Pancreas (tissue), 10 donors: ENCODE data around the gene OTUD5. TPM values are rescaled to one million over a fixed set of nuclear protein-coding genes. Genes with fewer than 3 reads are reported as not detected.

ENCODE experiments used
- ATAC-seq, 4 donors: fragments of 200-7000 bp; cut with Tn5 transposase; one replicate each; pipeline versions ENCODE4 v1.8.0 to v1.9.1; 2020; ENCODE audit warnings: mild to moderate bottlenecking in 4 of 4, moderate library complexity in 4 of 4
- DNase-seq, 6 donors: peaks; one replicate each; pipeline ENCODE4 v3.0.0-alpha.2; 2020
- FAIRE-seq: peaks from 2 replicates; lab custom pipeline; 2012; peaks lifted over from hg19 to GRCh38; lab: Jason Lieb, UNC
- H3K27ac ChIP-seq, 4 donors: fragments of 200-600 bp; sonication (generic); 1 replicate in 3 of 4; 2 replicates in 1 of 4; pipeline versions ENCODE4 v1.5.0 to v1.8.0; 2020
- H3K27me3 ChIP-seq, 4 donors: fragments of 200-600 bp; one replicate each; pipeline ENCODE4 v1.8.0; 2021
- H3K36me3 ChIP-seq, 3 donors: fragments of 200-600 bp; sonication (generic) in 1 of 3; one replicate each; pipeline versions ENCODE4 v1.5.0 to v1.8.0; 2020 to 2021
- H3K4me1 ChIP-seq, 3 donors: fragments of 200-600 bp; one replicate each; pipeline ENCODE4 v1.8.0; 2021
- H3K4me3 ChIP-seq, 4 donors: fragments of 200-600 bp; sonication (generic) in 2 of 4; one replicate each; pipeline versions ENCODE4 v1.5.0 to v1.8.0; 2020 to 2021
- H3K9me3 ChIP-seq, 4 donors: fragments of 200-600 bp; one replicate each; pipeline ENCODE4 v1.8.0; 2021
- WGBS, 2 donors: extraction: QIAGEN DNeasy Blood & Tissue Kit; methylation state at CpG; one replicate each; pipeline ENCODE4 v1.1.7; 2013; 5-methylcytosine and 5-hydroxymethylcytosine counted together
- intact Hi-C, 3 donors: fragments of 100-400 bp; cut with DNase I; formaldehyde crosslinking; loops; one replicate each; pipeline versions ENCODE4 v1.11.1 to v1.14.2; 2022
- polyA plus RNA-seq, 2 donors: library from polyadenylated mRNA; stranded (reverse); fragments of 200-250 nt; gene quantifications; one replicate each; pipeline ENCODE4 v1.2.3, GENCODE V29; 2013
- total RNA-seq, 6 donors: library from RNA; stranded (reverse); fragmentation: NEBNext Ultra II Directional in 4 of 6; extraction: Animal tissue kit (Norgen Biotek cat#: 25700) in 4 of 6; gene quantifications; one replicate each; pipeline versions ENCODE4 v1.2.1 to v1.2.4, GENCODE V29; 2021 to 2023
- TF ChIP-seq, protein P1 (sequence below), 4 donors: fragments of 200-600 bp; sonication (generic) in 3 of 4; IDR thresholded peaks; one replicate each; pipeline versions ENCODE4 v1.5.0 to v1.8.0; 2021; ENCODE audit warnings: antibody characterized with exemption in 4 of 4
- donor health status: healthy with polysubstance abuse.
- donor health status: DM: no; HTN: no; CAD: no; lungs with moderate emphysema.
- donor health status: DM: no; HTN: no; CAD: no.
- donor health status: control.
- donor health status: control.
- donor health status: Bipolar disorder and iron deficiency.
- donor health status: DM: yes; HTN: yes; CAD: no.
- donor health status: DM: no; HTN: no; CAD: no.
- donor health status: DM: no; HTN: no; CAD: no.
- donor health status: DM: yes; HTN: yes; CAD: no.

OTUD5 gene
- total and polyA plus RNA-seq, 8 donors: 14.2 to 34.3 (median 19.3) TPM

DNA sequence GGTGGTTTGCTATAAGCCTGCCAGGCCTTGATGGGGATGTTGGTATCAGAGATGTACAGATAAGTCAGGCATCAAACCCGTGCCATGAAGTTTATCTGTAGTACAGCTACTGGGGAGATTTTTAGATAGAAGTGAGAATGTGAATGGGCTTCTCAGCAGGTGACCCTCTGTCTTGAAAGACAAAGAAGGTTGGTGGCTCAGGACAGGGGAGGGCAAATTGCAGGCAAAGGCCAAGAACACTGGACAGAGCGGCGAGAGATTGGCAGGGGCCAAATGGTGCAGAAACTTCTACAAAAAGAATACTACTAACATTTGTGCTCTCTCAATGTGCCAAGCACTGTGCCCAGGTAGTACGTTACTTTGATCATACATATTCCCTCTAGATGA, 36.7 kb downstream of the OTUD5 start:
- 68 to 83% methylated on average over 4 of the region's 4 CpGs for WGBS, 2 donors
- H3K27ac ChIP-seq: no peak overlapping the region
- no peak overlapping the region for H3K4me3 ChIP-seq
- FAIRE-seq: no peak
- peaks cover 0 to 4% (median 0%) of the 10 kb centered on the region in 4 donors for H3K27me3 ChIP-seq
- TF ChIP-seq, protein P1, sequence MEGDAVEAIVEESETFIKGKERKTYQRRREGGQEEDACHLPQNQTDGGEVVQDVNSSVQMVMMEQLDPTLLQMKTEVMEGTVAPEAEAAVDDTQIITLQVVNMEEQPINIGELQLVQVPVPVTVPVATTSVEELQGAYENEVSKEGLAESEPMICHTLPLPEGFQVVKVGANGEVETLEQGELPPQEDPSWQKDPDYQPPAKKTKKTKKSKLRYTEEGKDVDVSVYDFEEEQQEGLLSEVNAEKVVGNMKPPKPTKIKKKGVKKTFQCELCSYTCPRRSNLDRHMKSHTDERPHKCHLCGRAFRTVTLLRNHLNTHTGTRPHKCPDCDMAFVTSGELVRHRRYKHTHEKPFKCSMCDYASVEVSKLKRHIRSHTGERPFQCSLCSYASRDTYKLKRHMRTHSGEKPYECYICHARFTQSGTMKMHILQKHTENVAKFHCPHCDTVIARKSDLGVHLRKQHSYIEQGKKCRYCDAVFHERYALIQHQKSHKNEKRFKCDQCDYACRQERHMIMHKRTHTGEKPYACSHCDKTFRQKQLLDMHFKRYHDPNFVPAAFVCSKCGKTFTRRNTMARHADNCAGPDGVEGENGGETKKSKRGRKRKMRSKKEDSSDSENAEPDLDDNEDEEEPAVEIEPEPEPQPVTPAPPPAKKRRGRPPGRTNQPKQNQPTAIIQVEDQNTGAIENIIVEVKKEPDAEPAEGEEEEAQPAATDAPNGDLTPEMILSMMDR (IDR thresholded peaks at IDR 0.05): no peak
- H3K36me3 ChIP-seq: no peaks in the 10 kb centered on the region
- no peak for ATAC-seq
- no peaks in the 10 kb centered on the region for H3K9me3 ChIP-seq
- intact Hi-C loops: no loop called here
- no peak for DNase-seq
- no peaks in the 10 kb centered on the region for H3K4me1 ChIP-seq

DNA sequence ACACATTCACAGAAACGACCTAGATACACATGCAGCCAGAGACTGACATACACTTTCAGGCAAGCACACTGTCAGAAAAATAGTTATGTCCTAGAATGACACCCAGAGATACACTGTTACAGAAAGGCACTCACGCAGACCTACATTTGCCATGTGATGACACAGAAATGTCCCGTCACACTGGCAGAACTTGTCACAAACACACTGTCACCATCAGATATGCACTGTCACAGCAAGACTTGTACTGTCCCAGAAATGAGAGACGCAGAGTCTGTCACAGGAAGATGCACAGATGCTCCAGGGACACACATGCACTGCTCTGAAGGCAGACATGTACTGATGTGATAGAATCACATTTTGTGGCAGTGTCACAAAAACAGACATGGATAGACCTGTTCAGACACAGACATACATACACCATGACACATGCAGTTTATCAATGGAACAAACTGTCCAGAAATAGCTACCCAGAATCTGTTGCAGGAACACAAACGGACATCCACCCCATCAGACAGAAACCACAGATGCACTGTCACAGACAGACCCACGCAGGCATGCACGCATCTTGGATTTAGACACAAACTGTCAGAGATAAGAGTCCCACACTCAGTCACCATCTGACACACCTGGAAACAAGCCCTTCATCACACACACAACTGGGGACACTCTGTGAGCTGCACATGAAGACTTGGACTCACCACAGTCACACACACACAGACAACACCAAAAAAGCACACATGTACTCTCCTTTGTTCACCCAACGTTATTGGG, 37.3 kb downstream of the OTUD5 start:
- intact Hi-C loops: no loop called here

DNA sequence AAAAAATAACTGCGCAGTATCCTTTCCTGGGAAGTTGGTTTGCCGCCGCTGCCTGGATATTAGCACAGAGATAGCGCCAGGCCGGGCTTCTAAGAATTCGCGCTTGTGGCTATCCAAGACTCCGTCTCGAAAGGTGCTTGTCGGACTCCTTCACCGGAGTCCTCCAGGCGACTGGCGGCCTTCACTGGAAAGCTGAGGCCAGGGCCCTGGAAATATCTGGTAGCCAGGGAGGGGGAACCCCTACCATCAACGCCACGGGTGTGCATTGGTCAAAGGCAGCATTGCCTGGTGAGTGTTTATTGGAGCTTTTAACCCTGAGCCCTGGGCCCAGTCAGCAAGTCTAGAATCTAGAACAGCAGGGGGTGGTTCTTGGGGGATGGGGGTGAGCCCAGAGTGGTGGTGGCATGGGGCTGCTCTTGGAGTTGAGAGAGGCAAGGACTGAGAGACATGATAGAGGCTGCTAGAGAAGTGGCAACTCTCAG, 38.0 kb downstream of the OTUD5 start:
- 1 to 33% methylated on average over 15 of the region's 15 CpGs for WGBS, 2 donors

More for the DNA sequence above, 37.3 kb downstream of the OTUD5 start:
- H3K4me1 ChIP-seq: no peaks in the 10 kb centered on the region
- H3K4me3 ChIP-seq: no peak overlapping the region
- WGBS, 2 donors: 46 to 51% methylated on average over 8 of the region's 8 CpGs
- FAIRE-seq (no peak), DNase-seq (no peak), ATAC-seq (no peak)
- H3K27me3 ChIP-seq: peaks cover 0 to 4% (median 0%) of the 10 kb centered on the region in 4 donors
- H3K9me3 ChIP-seq: no peaks in the 10 kb centered on the region
- H3K27ac ChIP-seq: no peak overlapping the region
- H3K36me3 ChIP-seq: no peaks in the 10 kb centered on the region
- TF ChIP-seq, protein P1 (IDR thresholded peaks at IDR 0.05): no peak

DNA sequence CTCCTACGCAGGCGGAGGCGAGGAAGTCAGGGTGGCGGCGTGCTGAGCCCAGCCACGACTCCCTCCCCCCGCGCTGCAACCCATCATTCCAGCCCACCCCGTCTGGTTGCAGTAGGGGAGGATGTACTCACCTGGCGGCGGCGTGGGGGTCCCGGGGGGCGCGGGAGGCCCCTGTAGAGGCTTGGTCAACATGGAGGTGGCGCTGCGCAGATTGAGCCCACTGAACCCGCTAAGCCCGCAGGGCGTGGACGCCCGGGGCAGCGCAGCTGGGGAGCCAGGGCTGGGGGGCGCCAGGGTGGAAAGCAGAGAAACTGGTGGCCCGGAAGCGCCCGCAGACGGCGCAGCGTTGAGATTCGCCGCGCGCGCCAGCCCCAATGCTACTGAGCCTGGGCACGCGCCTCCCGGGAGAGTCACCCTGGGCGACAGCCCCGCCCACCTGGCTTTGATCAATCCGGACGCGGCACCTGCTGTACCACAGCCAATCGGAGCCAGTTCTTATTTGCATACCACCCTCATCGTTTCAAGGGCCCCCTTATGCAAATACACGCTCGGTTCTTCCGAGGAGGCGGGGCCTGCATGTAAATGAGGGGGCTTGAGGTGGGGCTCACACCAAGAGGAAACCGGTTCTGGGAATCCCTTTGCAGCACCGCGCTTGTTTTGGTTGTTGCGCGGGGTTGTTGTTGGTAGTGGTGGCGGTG, 38.6 kb downstream of the OTUD5 start, which contains the start of gene PIM2:
Gene PIM2, minus strand, starts transcription at position 382 of the 698 bp plus-strand sequence. Its CDS starts 190 bp downstream, at position 192.
- 1 to 22% methylated on average over 41 to 55 of the region's 55 CpGs for WGBS, 2 donors
- H3K27me3 ChIP-seq: peaks cover 0 to 4% (median 0%) of the 10 kb centered on the region in 4 donors
- TF ChIP-seq, protein P1 (IDR thresholded peaks at IDR 0.05): no peak
- H3K9me3 ChIP-seq: no peaks in the 10 kb centered on the region
- FAIRE-seq (peak; percentile 96), ATAC-seq (peak; percentile 84 to 92 (median 90)), DNase-seq (peak; percentile 88 to 95 (median 92))
- no peaks in the 10 kb centered on the region for H3K36me3 ChIP-seq
- H3K4me1 ChIP-seq: no peaks in the 10 kb centered on the region
- intact Hi-C loops: no loop called here
- H3K27ac ChIP-seq: peak within 1 kb of the TSS; percentile 57 to 78 (median 74)
- peak within 1 kb of the TSS; percentile 33 to 57 (median 43) for H3K4me3 ChIP-seq

More for the DNA sequence above, 38.0 kb downstream of the OTUD5 start:
- DNase-seq (peak in 1 of 6 donors; percentile 46), FAIRE-seq (no peak), ATAC-seq (peak; percentile 14 to 21 (median 19))
- Histone ChIP-seq H3K9me3 (no peaks in the 10 kb centered on the region), H3K4me1 (no peaks in the 10 kb centered on the region), H3K36me3 (no peaks in the 10 kb centered on the region), H3K27me3 (peaks cover 0 to 4% (median 0%) of the 10 kb centered on the region in 4 donors), H3K27ac (peak overlapping the region in 3 of 4 donors; percentile 72 to 78 (median 75)), H3K4me3 (peak overlapping the region in 2 of 4 donors; percentile 49 to 57)
- TF ChIP-seq, protein P1 (IDR thresholded peaks at IDR 0.05): no peak
- intact Hi-C loops: no loop called here
